ENCODE data around the gene FBXL16.

FBXL16 gene

GRCh38 chr16:672371-672770 lies 33.2 kb downstream of the FBXL16 start:
- H3K27me3 ChIP-seq (ENCODE audit: insufficient read depth, low read length, poor library complexity, severe bottlenecking): no peaks in the 10 kb centered on the region
- H3K4me2 ChIP-seq (ENCODE audit: low read depth, low read length, poor library complexity, severe bottlenecking): no peak overlapping the region
- no peaks in the 10 kb centered on the region for H3K9me3 ChIP-seq (ENCODE audit: insufficient read depth, low read depth, low read length)
- TF ChIP-seq CTCF (conservative IDR thresholded peaks at IDR 0.05; ENCODE audit: low read length): no peak
- no peak for TF ChIP-seq EZH2phosphoT487 (IDR thresholded peaks at IDR 0.05; ENCODE audit: borderline replicate concordance)
- peaks cover 17% of the 10 kb centered on the region; the same call in 1 of the 2 replicates for H3K79me2 ChIP-seq (ENCODE audit: insufficient read depth, low read length)
- H4K20me1 ChIP-seq (ENCODE audit: insufficient read depth, low read length, poor library complexity, severe bottlenecking): no peaks in the 10 kb centered on the region
- no peak overlapping the region for H3K9ac ChIP-seq (ENCODE audit: low read depth, low read length, poor library complexity, severe bottlenecking)
- H3K4me3 ChIP-seq (ENCODE audit: low read length, poor library complexity, severe bottlenecking): no peak overlapping the region
- H3F3A ChIP-seq (ENCODE audit: low read depth): no peaks in the 10 kb centered on the region
- no peak overlapping the region for H2AFZ ChIP-seq (ENCODE audit: low read length)
- no peaks in the 10 kb centered on the region for H3K9me2 ChIP-seq (replicated peaks; ENCODE audit: low read depth, low read length)
- no peaks in the 10 kb centered on the region for H3K36me3 ChIP-seq (ENCODE audit: insufficient read depth, low read length)
- H3K4me1 ChIP-seq (ENCODE audit: insufficient read depth, low read length, poor library complexity, severe bottlenecking): peaks cover 4% of the 10 kb centered on the region

GRCh38 chr16:671353-672131 lies 34.1 kb downstream of the FBXL16 start:
- H3K9me2 ChIP-seq (replicated peaks; ENCODE audit: low read depth, low read length): no peaks in the 10 kb centered on the region
- no peaks in the 10 kb centered on the region for H3K9me3 ChIP-seq (ENCODE audit: insufficient read depth, low read depth, low read length)
- H3K9ac ChIP-seq (ENCODE audit: low read depth, low read length, poor library complexity, severe bottlenecking): no peak overlapping the region
- peaks cover 5% of the 10 kb centered on the region for H3K4me1 ChIP-seq (ENCODE audit: insufficient read depth, low read length, poor library complexity, severe bottlenecking)
- no peaks in the 10 kb centered on the region for H3K36me3 ChIP-seq (ENCODE audit: insufficient read depth, low read length)
- no peak overlapping the region for H3K4me2 ChIP-seq (ENCODE audit: low read depth, low read length, poor library complexity, severe bottlenecking)
- H3K27me3 ChIP-seq (ENCODE audit: insufficient read depth, low read length, poor library complexity, severe bottlenecking): no peaks in the 10 kb centered on the region
- H3K79me2 ChIP-seq (ENCODE audit: insufficient read depth, low read length): peaks cover 17% of the 10 kb centered on the region; the same call in 1 of the 2 replicates
- no peak overlapping the region for H2AFZ ChIP-seq (ENCODE audit: low read length)
- no peaks in the 10 kb centered on the region for H3F3A ChIP-seq (ENCODE audit: low read depth)
- no peak overlapping the region for H3K4me3 ChIP-seq (ENCODE audit: low read length, poor library complexity, severe bottlenecking)
- no peaks in the 10 kb centered on the region for H4K20me1 ChIP-seq (ENCODE audit: insufficient read depth, low read length, poor library complexity, severe bottlenecking)
- TF ChIP-seq CTCF (conservative IDR thresholded peaks at IDR 0.05; ENCODE audit: low read length): no peak
- TF ChIP-seq EZH2phosphoT487 (IDR thresholded peaks at IDR 0.05; ENCODE audit: borderline replicate concordance): no peak

DNA sequence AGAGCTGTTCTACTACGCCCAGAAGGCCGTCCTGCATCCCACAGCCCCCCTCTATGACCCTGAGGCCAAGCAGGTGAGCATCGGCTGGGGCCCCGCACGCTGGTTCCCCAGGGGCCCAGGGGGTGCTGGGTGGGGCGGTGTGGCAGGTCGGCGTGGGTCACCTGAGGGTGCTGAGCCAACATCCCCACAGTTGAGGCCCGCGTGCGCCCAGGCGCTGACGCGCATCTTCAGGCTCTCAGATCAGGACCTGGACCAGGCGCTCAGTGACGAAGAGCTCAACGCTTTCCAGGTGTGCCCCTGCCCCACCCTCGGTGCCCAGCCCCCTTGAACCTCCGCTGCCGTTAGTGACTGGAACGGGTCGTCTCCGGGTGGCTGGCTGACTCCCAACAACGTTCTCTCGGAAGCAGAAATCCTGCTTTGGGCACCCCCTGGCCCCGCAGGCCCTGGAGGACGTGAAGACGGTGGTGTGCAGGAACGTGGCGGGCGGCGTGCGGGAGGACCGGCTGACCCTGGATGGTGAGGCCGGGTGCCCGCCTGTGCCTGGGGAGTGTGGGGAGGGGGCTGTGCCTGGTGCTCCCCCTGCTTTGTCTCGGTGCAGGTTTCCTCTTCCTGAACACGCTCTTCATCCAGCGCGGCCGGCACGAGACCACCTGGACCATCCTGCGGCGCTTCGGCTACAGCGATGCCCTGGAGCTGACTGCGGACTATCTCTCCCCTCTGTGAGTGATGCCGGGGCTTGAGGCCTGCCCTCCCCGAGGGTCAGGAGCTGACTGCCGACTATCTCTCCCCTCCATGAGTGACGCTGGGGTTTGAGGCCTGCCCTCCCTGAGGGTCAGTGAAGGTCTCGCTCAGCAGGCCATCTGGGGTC lies 34.9 kb downstream of the FBXL16 start:
- no peak overlapping the region for H2AFZ ChIP-seq (ENCODE audit: low read length)
- no peaks in the 10 kb centered on the region for H3K9me3 ChIP-seq (ENCODE audit: insufficient read depth, low read depth, low read length)
- H3K79me2 ChIP-seq (ENCODE audit: insufficient read depth, low read length): peaks cover 17% of the 10 kb centered on the region; the same call in 1 of the 2 replicates
- H3K4me2 ChIP-seq (ENCODE audit: low read depth, low read length, poor library complexity, severe bottlenecking): no peak overlapping the region
- H3K4me3 ChIP-seq (ENCODE audit: low read length, poor library complexity, severe bottlenecking): no peak overlapping the region
- no peaks in the 10 kb centered on the region for H3K27me3 ChIP-seq (ENCODE audit: insufficient read depth, low read length, poor library complexity, severe bottlenecking)
- TF ChIP-seq EZH2phosphoT487 (IDR thresholded peaks at IDR 0.05; ENCODE audit: borderline replicate concordance): no peak
- no peak for TF ChIP-seq CTCF (conservative IDR thresholded peaks at IDR 0.05; ENCODE audit: low read length)
- H3K9me2 ChIP-seq (replicated peaks; ENCODE audit: low read depth, low read length): no peaks in the 10 kb centered on the region
- no peaks in the 10 kb centered on the region for H3F3A ChIP-seq (ENCODE audit: low read depth)
- H4K20me1 ChIP-seq (ENCODE audit: insufficient read depth, low read length, poor library complexity, severe bottlenecking): no peaks in the 10 kb centered on the region
- H3K36me3 ChIP-seq (ENCODE audit: insufficient read depth, low read length): no peaks in the 10 kb centered on the region
- H3K4me1 ChIP-seq (ENCODE audit: insufficient read depth, low read length, poor library complexity, severe bottlenecking): peaks cover 5% of the 10 kb centered on the region
- H3K9ac ChIP-seq (ENCODE audit: low read depth, low read length, poor library complexity, severe bottlenecking): no peak overlapping the region

Data from Loucy (cell line).